SU-DHL-6 (cell line): Measurements from ENCODE around the gene PDE2A.

Source experiments
- H2AFZ ChIP-seq: fragments of 200-600 bp; sonication (generic); 2 replicates; pipeline ENCODE4 v1.6.1; 2014; ENCODE audit warnings: low read depth, mild to moderate bottlenecking, moderate library complexity, mixed read lengths, antibody characterized with exemption, low read length; ENCODE audit not compliant: severe bottlenecking
- H3F3A ChIP-seq: fragments of 200-600 bp; shearing (Covaris generic); 2 replicates; pipeline ENCODE4 v1.6.0; 2016; ENCODE audit warnings: antibody characterized with exemption, mild to moderate bottlenecking; ENCODE audit not compliant: insufficient read depth
- H3K27ac ChIP-seq: fragments of 200-600 bp; sonication (generic); 2 replicates; pipeline ENCODE4 v1.5.1; 2016; ENCODE audit warnings: low read depth, mild to moderate bottlenecking, low read length, moderate library complexity, mixed read lengths
- H3K27me3 ChIP-seq: fragments of 200-600 bp; sonication (generic), shearing (Covaris generic); 2 replicates; pipeline ENCODE4 v1.6.0; 2014; ENCODE audit warnings: mild to moderate bottlenecking, low read length
- H3K36me3 ChIP-seq: fragments of 200-600 bp; sonication (generic); 2 replicates; pipeline ENCODE4 v1.6.1; 2014; ENCODE audit warnings: mild to moderate bottlenecking, low read length, mixed read lengths
- H3K4me2 ChIP-seq: fragments of 300-600, 200-600 bp; shearing (Covaris generic), sonication (generic); 2 replicates; pipeline ENCODE4 v1.6.0; 2014; ENCODE audit warnings: low read length, low read depth, mild to moderate bottlenecking; ENCODE audit not compliant: poor library complexity, severe bottlenecking
- H3K4me3 ChIP-seq: fragments of 200-600 bp; sonication (generic); 2 replicates; pipeline ENCODE4 v1.5.1; 2014; ENCODE audit warnings: antibody characterized with exemption, low read length, mild to moderate bottlenecking, mixed read lengths; ENCODE audit not compliant: insufficient read depth, poor library complexity, severe bottlenecking
- H3K79me2 ChIP-seq: fragments of 200-600 bp; sonication (generic); 2 replicates; pipeline ENCODE4 v1.6.1; 2014; ENCODE audit warnings: mild to moderate bottlenecking, low read length, moderate library complexity; ENCODE audit not compliant: insufficient read depth
- H3K9ac ChIP-seq: fragments of 200-600 bp; sonication (generic); 2 replicates; pipeline ENCODE4 v1.7.0; 2014; ENCODE audit warnings: mild to moderate bottlenecking, low read length
- H3K9me2 ChIP-seq: fragments of 200-600 bp; sonication (generic); replicated peaks from 2 replicates; pipeline ENCODE4 v1.6.1; 2014; ENCODE audit warnings: low read length; ENCODE audit not compliant: insufficient read depth
- H3K9me3 ChIP-seq: fragments of 200-600 bp; sonication (generic); 2 replicates; pipeline ENCODE4 v1.6.1; 2014; ENCODE audit warnings: low read length, mixed read lengths; ENCODE audit not compliant: insufficient read depth
- H4K20me1 ChIP-seq: fragments of 200-600 bp; sonication (generic); 2 replicates; pipeline ENCODE4 v1.6.1; 2014; ENCODE audit warnings: low read depth, mild to moderate bottlenecking, antibody characterized with exemption, low read length, moderate library complexity, mixed read lengths
- EZH2phosphoT487 ChIP-seq: fragments of 200-600 bp; sonication (generic), shearing (Covaris generic); conservative IDR thresholded peaks from 2 replicates; pipeline ENCODE4 v1.6.1; 2018; ENCODE audit warnings: mild to moderate bottlenecking, antibody characterized with exemption, low read length, moderate library complexity, mixed read lengths
- TF ChIP-seq, protein P1 (sequence below): fragments of 200-600 bp; sonication (generic); IDR thresholded peaks from one replicate; pipeline ENCODE4 v1.5.1; 2017; ENCODE audit warnings: antibody characterized with exemption, mild to moderate bottlenecking, low read length, moderate library complexity; ENCODE audit not compliant: insufficient read depth, poor library complexity, severe bottlenecking

The PDE2A gene

GRCh38 chr11:72716788-72717435, 42.7 kb upstream of the PDE2A start:
- Histone ChIP-seq H3K9me3 (no peaks in the 10 kb centered on the region), H3K79me2 (peaks cover 53% of the 10 kb centered on the region), H3K27ac (no peak overlapping the region), H2AFZ (no peak overlapping the region), H3K9me2 (no peaks in the 10 kb centered on the region), H3K9ac (no peak overlapping the region), H3F3A (no peaks in the 10 kb centered on the region), H3K27me3 (no peaks in the 10 kb centered on the region), H3K36me3 (no peaks in the 10 kb centered on the region), H3K4me2 (no peak overlapping the region), H3K4me3 (no peak overlapping the region), H4K20me1 (no peaks in the 10 kb centered on the region)
- TF ChIP-seq, protein P1, sequence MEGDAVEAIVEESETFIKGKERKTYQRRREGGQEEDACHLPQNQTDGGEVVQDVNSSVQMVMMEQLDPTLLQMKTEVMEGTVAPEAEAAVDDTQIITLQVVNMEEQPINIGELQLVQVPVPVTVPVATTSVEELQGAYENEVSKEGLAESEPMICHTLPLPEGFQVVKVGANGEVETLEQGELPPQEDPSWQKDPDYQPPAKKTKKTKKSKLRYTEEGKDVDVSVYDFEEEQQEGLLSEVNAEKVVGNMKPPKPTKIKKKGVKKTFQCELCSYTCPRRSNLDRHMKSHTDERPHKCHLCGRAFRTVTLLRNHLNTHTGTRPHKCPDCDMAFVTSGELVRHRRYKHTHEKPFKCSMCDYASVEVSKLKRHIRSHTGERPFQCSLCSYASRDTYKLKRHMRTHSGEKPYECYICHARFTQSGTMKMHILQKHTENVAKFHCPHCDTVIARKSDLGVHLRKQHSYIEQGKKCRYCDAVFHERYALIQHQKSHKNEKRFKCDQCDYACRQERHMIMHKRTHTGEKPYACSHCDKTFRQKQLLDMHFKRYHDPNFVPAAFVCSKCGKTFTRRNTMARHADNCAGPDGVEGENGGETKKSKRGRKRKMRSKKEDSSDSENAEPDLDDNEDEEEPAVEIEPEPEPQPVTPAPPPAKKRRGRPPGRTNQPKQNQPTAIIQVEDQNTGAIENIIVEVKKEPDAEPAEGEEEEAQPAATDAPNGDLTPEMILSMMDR, result no peak
- TF ChIP-seq EZH2phosphoT487, result no peak

GRCh38 chr11:72716290-72716689, 42.1 kb upstream of the PDE2A start:
- Histone ChIP-seq H3K27ac (no peak overlapping the region), H3K79me2 (peaks cover 47% of the 10 kb centered on the region), H3K9ac (no peak overlapping the region), H4K20me1 (no peaks in the 10 kb centered on the region), H3F3A (no peaks in the 10 kb centered on the region), H3K4me3 (no peak overlapping the region), H3K4me2 (no peak overlapping the region), H3K9me2 (no peaks in the 10 kb centered on the region), H3K36me3 (no peaks in the 10 kb centered on the region), H2AFZ (no peak overlapping the region), H3K27me3 (no peaks in the 10 kb centered on the region), H3K9me3 (no peaks in the 10 kb centered on the region)
- TF ChIP-seq EZH2phosphoT487, result no peak
- TF ChIP-seq, protein P1, result no peak

GRCh38 chr11:72712841-72713240, 38.6 kb upstream of the PDE2A start:
- Histone ChIP-seq H3K9me2 (no peaks in the 10 kb centered on the region), H2AFZ (no peak overlapping the region), H3K4me3 (no peak overlapping the region), H3K27ac (no peak overlapping the region), H4K20me1 (no peaks in the 10 kb centered on the region), H3F3A (no peaks in the 10 kb centered on the region), H3K9ac (no peak overlapping the region), H3K4me2 (no peak overlapping the region), H3K27me3 (no peaks in the 10 kb centered on the region), H3K79me2 (peaks cover 12% of the 10 kb centered on the region; the same call in 1 of the 2 replicates), H3K9me3 (no peaks in the 10 kb centered on the region), H3K36me3 (no peaks in the 10 kb centered on the region)
- TF ChIP-seq EZH2phosphoT487, result no peak
- TF ChIP-seq, protein P1, result no peak
